ENCODE results near the gene ERCC6.

The ERCC6 gene

DNA sequence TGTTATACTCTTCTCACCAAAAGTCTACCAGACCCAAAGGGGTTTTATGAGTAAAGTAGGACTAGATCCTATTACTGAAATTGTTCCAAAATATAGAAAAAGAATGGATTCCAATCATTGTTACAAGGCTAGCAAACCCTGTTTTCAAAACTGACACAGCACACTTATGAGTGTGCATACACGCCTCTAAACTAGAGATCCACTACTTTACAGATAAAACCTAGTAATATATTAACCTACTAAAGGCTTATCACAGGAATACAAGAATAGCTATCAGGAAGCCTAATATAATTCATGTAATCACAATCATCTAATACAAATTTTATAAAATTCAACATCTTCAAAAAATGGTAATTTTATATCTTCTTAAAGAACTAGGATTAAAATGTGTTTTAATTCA is 52.2 kb downstream of the ERCC6 start:
- no peak for TF ChIP-seq POLR2A (IDR thresholded peaks at IDR 0.05; ENCODE audit: extremely low read depth, insufficient read length)
- TF ChIP-seq, protein P1, sequence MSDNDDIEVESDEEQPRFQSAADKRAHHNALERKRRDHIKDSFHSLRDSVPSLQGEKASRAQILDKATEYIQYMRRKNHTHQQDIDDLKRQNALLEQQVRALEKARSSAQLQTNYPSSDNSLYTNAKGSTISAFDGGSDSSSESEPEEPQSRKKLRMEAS (IDR thresholded peaks at IDR 0.05; ENCODE audit: low read depth, low read length) = no peak
- TF ChIP-seq MYC (IDR thresholded peaks at IDR 0.05; ENCODE audit: low read depth, low read length) = no peak
- TF ChIP-seq CTCF (IDR thresholded peaks at IDR 0.05; ENCODE audit: low read depth, low read length) = no peak
- DNase-seq (ENCODE audit: low read depth) = no peak

GRCh38 chr10:49486009-49486408 is 52.9 kb downstream of the ERCC6 start:
- DNase-seq (ENCODE audit: low read depth) = no peak
- TF ChIP-seq CTCF (IDR thresholded peaks at IDR 0.05; ENCODE audit: low read depth, low read length) (no peak), POLR2A (IDR thresholded peaks at IDR 0.05; ENCODE audit: extremely low read depth, insufficient read length) (no peak), MYC (IDR thresholded peaks at IDR 0.05; ENCODE audit: low read depth, low read length) (no peak)
- TF ChIP-seq, protein P1 (IDR thresholded peaks at IDR 0.05; ENCODE audit: low read depth, low read length) = no peak
- H3K4me3 ChIP-seq (ENCODE audit: low read depth, low read length) = no peak overlapping the region

More for the DNA sequence above, 52.2 kb downstream of the ERCC6 start:
- no peak overlapping the region for H3K4me3 ChIP-seq (ENCODE audit: low read depth, low read length)

DNA sequence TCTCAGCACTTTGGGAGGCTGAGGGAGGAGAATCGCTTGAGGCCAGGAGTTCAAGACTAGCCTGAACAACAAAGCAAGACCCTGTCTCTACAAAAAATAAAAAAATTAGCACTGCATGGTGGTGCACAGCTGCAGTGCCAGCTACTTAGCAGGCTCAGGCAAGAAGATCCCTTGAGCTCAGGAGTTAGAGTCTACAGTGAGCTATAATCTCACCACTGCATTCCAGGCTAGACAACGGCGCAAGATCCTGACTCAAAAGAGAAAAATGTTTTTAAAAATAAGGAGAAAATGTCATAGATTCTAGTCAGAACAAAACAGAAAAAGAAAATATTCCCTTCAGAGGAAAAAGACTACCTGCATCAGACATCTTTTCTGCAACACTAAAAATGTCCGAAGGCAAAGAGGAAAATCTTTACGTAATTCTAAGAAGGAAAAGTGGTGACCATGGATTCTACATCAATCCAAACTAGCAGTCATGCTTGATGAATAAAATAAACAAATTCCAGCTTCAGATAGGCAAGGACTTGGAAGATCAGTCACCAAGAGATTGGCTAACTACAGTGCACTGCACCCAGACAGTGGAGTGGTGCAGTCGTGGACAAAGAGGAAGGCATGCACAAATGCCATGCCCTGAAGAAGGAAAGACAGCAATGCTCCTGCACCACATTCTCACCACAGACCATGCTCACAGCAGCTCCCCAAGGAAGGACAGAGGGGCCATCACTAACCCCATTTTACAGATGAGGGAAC is 54.3 kb downstream of the ERCC6 start:
- no peak overlapping the region for H3K4me3 ChIP-seq (ENCODE audit: low read depth, low read length)
- no peak for TF ChIP-seq MYC (IDR thresholded peaks at IDR 0.05; ENCODE audit: low read depth, low read length)
- TF ChIP-seq, protein P1 (IDR thresholded peaks at IDR 0.05; ENCODE audit: low read depth, low read length) = no peak
- no peak for TF ChIP-seq CTCF (IDR thresholded peaks at IDR 0.05; ENCODE audit: low read depth, low read length)
- TF ChIP-seq POLR2A (IDR thresholded peaks at IDR 0.05; ENCODE audit: extremely low read depth, insufficient read length) = no peak
- no peak for DNase-seq (ENCODE audit: low read depth)

GRCh38 chr10:49478819-49479218 is 60.1 kb downstream of the ERCC6 start:
- DNase-seq (ENCODE audit: low read depth) = no peak
- TF ChIP-seq POLR2A (IDR thresholded peaks at IDR 0.05; ENCODE audit: extremely low read depth, insufficient read length) (no peak), CTCF (IDR thresholded peaks at IDR 0.05; ENCODE audit: low read depth, low read length) (no peak), MYC (IDR thresholded peaks at IDR 0.05; ENCODE audit: low read depth, low read length) (no peak)
- TF ChIP-seq, protein P1 (IDR thresholded peaks at IDR 0.05; ENCODE audit: low read depth, low read length) = no peak

DNA sequence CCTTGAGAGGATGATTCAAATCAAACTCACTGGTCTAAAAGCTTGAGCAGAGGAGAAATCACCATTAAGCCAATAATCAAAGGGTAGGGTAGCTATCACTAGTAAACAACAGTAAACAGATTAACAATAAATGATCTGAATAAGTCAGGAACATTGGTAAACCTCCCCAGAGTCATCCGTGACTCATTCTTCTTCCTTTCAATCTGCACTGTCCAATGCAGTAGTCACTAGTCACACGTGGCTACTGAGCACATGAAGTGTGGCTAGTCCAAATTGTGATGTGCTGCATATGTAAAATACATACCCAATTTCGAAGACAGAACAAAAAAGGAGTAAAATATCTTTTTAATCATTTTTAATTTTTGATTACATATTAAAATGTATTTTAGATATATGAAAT is 64.0 kb downstream of the ERCC6 start:
- no peak for DNase-seq (ENCODE audit: low read depth)
- H3K4me3 ChIP-seq (ENCODE audit: low read depth, low read length) = no peak overlapping the region
- TF ChIP-seq, protein P1 (IDR thresholded peaks at IDR 0.05; ENCODE audit: low read depth, low read length) = no peak
- TF ChIP-seq POLR2A (IDR thresholded peaks at IDR 0.05; ENCODE audit: extremely low read depth, insufficient read length) = no peak
- no peak for TF ChIP-seq CTCF (IDR thresholded peaks at IDR 0.05; ENCODE audit: low read depth, low read length)

More at GRCh38 chr10:49478819-49479218, 60.1 kb downstream of the ERCC6 start:
- H3K4me3 ChIP-seq (ENCODE audit: low read depth, low read length) = no peak overlapping the region
